ENCODE measurements around the gene NPTX2.

NPTX2 gene

GRCh38 chr7:98599886-98600285 lies 17.2 kb upstream of the NPTX2 start:
- H3K4me3 ChIP-seq (ENCODE audit: low read length): no peak overlapping the region
- no peak for TF ChIP-seq CTCF (conservative IDR thresholded peaks at IDR 0.05; ENCODE audit: low read depth, low read length)
- DNase-seq (ENCODE audit: low read depth): no peak

DNA sequence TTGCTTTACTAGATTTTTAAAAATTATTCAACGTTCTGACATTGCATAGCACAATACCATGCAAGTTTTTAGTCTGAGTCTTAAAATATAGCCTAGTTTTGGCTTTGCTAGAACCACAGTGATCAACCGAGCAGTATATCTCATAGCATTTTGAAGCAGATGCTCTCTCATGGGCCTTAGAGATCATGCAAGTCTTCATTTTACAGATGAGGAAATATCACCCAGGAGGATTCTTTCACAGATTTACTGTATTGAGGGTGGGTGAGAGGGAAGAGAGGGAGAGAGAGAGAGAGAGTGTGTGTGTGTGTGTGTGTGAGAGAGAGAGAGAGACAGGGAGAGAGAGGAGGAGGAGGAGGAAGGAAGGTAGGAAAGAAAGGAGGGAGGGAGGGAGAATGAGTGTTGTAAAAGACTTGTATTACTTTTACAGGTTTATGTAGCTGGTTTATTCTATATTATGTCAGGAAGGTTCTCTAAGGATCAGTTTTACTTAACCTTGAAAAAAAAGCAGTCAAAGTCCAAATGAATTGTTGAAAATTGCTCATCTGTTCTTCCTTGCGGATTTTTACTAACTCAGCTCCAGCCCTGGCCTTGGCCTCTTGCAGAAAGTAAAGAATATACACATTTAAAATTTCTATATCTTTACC lies 14.2 kb upstream of the NPTX2 start:
- no peak for DNase-seq (ENCODE audit: low read depth)
- no peak for TF ChIP-seq CTCF (conservative IDR thresholded peaks at IDR 0.05; ENCODE audit: low read depth, low read length)
- no peak overlapping the region for H3K4me3 ChIP-seq (ENCODE audit: low read length)

GRCh38 chr7:98603399-98603788 lies 13.7 kb upstream of the NPTX2 start:
- no peak for DNase-seq (ENCODE audit: low read depth)
- no peak for TF ChIP-seq CTCF (conservative IDR thresholded peaks at IDR 0.05; ENCODE audit: low read depth, low read length)
- H3K4me3 ChIP-seq (ENCODE audit: low read length): no peak overlapping the region

- DNase-seq (ENCODE audit: low read depth): no peak
- no peak overlapping the region for H3K4me3 ChIP-seq (ENCODE audit: low read length)
- no peak for TF ChIP-seq CTCF (conservative IDR thresholded peaks at IDR 0.05; ENCODE audit: low read depth, low read length)
Observed at GRCh38 chr7:98613601-98614425, 3.3 kb upstream of the NPTX2 start.

- TF ChIP-seq CTCF (conservative IDR thresholded peaks at IDR 0.05; ENCODE audit: low read depth, low read length): no peak
- H3K4me3 ChIP-seq (ENCODE audit: low read length): no peak overlapping the region
- DNase-seq (ENCODE audit: low read depth): no peak
Observed at GRCh38 chr7:98616381-98617050, 569 bp upstream of the NPTX2 start.

- no peak for DNase-seq (ENCODE audit: low read depth)
Observed at GRCh38 chr7:98617960-98618418, 904 bp downstream of the NPTX2 start.

More at GRCh38 chr7:98617960-98618418, 904 bp downstream of the NPTX2 start:
- no peak for TF ChIP-seq CTCF (conservative IDR thresholded peaks at IDR 0.05; ENCODE audit: low read depth, low read length)
- H3K4me3 ChIP-seq (ENCODE audit: low read length): peak overlapping the region; percentile 35
